Nephron progenitor cell (in vitro differentiated cells): Measurements from ENCODE around the gene ATCAY.
"Not testable (repeated sequence)": the region's sequence is repeated elsewhere in the genome, so short reads cannot be mapped to it uniquely, and the experiment has no call there.

ENCODE experiments used
- DNase-seq: peaks from one replicate; pipeline ENCODE4 v3.0.0; 2021
- H3K27ac Mint-ChIP-seq: 2 replicates; pipeline ENCODE4 v1.8.0; 2021; ENCODE audit warnings: mild to moderate bottlenecking, moderate library complexity, mixed read lengths
- H3K27me3 Mint-ChIP-seq: 2 replicates; pipeline ENCODE4 v1.8.0; 2021; ENCODE audit warnings: mild to moderate bottlenecking, low read depth, mixed read lengths; ENCODE audit not compliant: poor library complexity
- H3K36me3 Mint-ChIP-seq: 2 replicates; pipeline ENCODE4 v1.8.0; 2021; ENCODE audit warnings: low read depth, mixed read lengths
- H3K4me1 Mint-ChIP-seq: 2 replicates; pipeline ENCODE4 v1.8.0; 2021; ENCODE audit warnings: mixed read lengths
- H3K4me3 Mint-ChIP-seq: 2 replicates; pipeline ENCODE4 v1.8.0; 2021; ENCODE audit warnings: mild to moderate bottlenecking, moderate library complexity, mixed read lengths
- H3K9me3 Mint-ChIP-seq: 2 replicates; pipeline ENCODE4 v1.8.0; 2021; ENCODE audit warnings: mild to moderate bottlenecking, moderate library complexity, mixed read lengths
- CTCF ChIP-seq: fragments of 200-600 bp; sonication (generic); IDR thresholded peaks from 2 replicates; pipeline ENCODE4 v1.5.0; 2021; ENCODE audit warnings: antibody characterized with exemption

ATCAY gene

GRCh38 chr19:3959766-3960131 is 79.3 kb downstream of the ATCAY start:
- no peak for DNase-seq
- no peak overlapping the region for H3K27ac Mint-ChIP-seq
- TF ChIP-seq CTCF = no peak
- no peaks in the 10 kb centered on the region for H3K9me3 Mint-ChIP-seq
- no peaks in the 10 kb centered on the region for H3K4me1 Mint-ChIP-seq
- peaks cover 21% of the 10 kb centered on the region for H3K36me3 Mint-ChIP-seq
- no peak overlapping the region for H3K4me3 Mint-ChIP-seq
- no peaks in the 10 kb centered on the region for H3K27me3 Mint-ChIP-seq

GRCh38 chr19:3961007-3961406 is 80.5 kb downstream of the ATCAY start:
- Mint-ChIP-seq H3K9me3 (no peaks in the 10 kb centered on the region), H3K27ac (no peak overlapping the region), H3K4me1 (no peaks in the 10 kb centered on the region), H3K4me3 (no peak overlapping the region), H3K27me3 (no peaks in the 10 kb centered on the region), H3K36me3 (peaks cover 31% of the 10 kb centered on the region)
- TF ChIP-seq CTCF = no peak
- DNase-seq = no peak

- TF ChIP-seq CTCF = no peak
- peaks cover 39% of the 10 kb centered on the region for H3K36me3 Mint-ChIP-seq
- peaks cover 12% of the 10 kb centered on the region for H3K4me1 Mint-ChIP-seq
- no peaks in the 10 kb centered on the region for H3K27me3 Mint-ChIP-seq
- no peak for DNase-seq
- no peak overlapping the region for H3K4me3 Mint-ChIP-seq
- no peaks in the 10 kb centered on the region for H3K9me3 Mint-ChIP-seq
- H3K27ac Mint-ChIP-seq = no peak overlapping the region
Measured at GRCh38 chr19:3963458-3964255, 83.2 kb downstream of the ATCAY start.

- no peak for DNase-seq
- Mint-ChIP-seq H3K27me3 (no peaks in the 10 kb centered on the region), H3K9me3 (no peaks in the 10 kb centered on the region), H3K4me1 (peaks cover 21% of the 10 kb centered on the region), H3K27ac (peak overlapping the region; percentile 71), H3K36me3 (peaks cover 39% of the 10 kb centered on the region), H3K4me3 (no peak overlapping the region)
- TF ChIP-seq CTCF = no peak
Measured at GRCh38 chr19:3964256-3965194, 84.0 kb downstream of the ATCAY start.

GRCh38 chr19:3966051-3967017 is 85.8 kb downstream of the ATCAY start:
- H3K4me1 Mint-ChIP-seq = peaks cover 33% of the 10 kb centered on the region
- H3K36me3 Mint-ChIP-seq = peaks cover 39% of the 10 kb centered on the region
- H3K27me3 Mint-ChIP-seq = peaks cover 4% of the 10 kb centered on the region
- H3K4me3 Mint-ChIP-seq = no peak overlapping the region
- H3K9me3 Mint-ChIP-seq = no peaks in the 10 kb centered on the region
- TF ChIP-seq CTCF = no peak
- DNase-seq = no peak
- H3K27ac Mint-ChIP-seq = peak overlapping the region; percentile 86

- Mint-ChIP-seq H3K4me1 (peaks cover 35% of the 10 kb centered on the region), H3K36me3 (peaks cover 33% of the 10 kb centered on the region), H3K27ac (peak overlapping the region; percentile 99), H3K4me3 (peak overlapping the region; percentile 89)
- not testable (repeated sequence) for H3K9me3 Mint-ChIP-seq, H3K27me3 Mint-ChIP-seq, DNase-seq
Measured at GRCh38 chr19:3967983-3968382, 87.5 kb downstream of the ATCAY start.
